ENCODE data around the gene ITSN2.
"Not testable (repeated sequence)": the region's sequence is repeated elsewhere in the genome, so short reads cannot be mapped to it uniquely, and the experiment has no call there.

ITSN2 gene

DNA sequence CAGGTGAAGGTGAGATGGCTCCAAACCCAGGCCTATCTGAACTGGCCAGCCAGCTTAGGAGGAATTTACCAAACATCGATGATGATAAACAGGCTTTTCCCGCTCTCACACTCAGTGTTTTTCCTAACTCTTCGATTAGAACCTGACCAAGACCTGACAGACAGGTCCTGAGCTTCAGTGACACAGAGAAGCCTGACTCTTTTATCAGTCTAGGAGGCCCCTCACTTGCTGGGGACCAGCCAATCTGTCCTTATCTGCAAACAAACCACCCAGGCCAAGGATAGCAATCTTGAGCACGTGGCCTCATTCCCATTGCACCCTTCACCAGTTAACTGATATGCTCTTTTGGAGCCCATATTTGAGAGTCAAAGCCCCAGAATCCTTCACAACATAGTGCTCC, 1.9 kb upstream of the ITSN2 start:
- DNase-seq: no peak

GRCh38 chr2:24360963-24361330, 611 bp upstream of the ITSN2 start:
- no peak for DNase-seq

GRCh38 chr2:24359129-24360049, 947 bp downstream of the ITSN2 start:
- peak in 1 of 2 experiments; percentile 24 for DNase-seq

GRCh38 chr2:24357767-24358166, 2.6 kb downstream of the ITSN2 start:
- DNase-seq: not testable (repeated sequence)

DNA sequence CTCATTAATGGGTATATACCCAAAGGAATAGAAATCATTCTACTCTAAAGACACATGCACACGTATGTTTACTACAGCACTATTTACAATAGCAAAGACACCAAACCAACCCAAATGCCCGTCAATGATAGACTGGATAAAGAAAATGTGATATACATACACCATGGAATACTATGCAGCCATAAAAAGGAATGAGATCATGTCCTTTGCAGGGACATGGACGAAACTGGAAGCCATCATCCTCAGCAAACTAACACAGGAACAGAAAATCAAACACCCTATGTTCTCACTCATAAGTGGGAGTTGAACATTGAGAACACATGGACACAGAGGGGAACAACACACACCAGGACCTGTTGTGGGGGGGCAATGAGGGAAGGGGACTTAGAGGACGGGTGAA, 3.2 kb downstream of the ITSN2 start:
- not testable (repeated sequence) for DNase-seq

DNA sequence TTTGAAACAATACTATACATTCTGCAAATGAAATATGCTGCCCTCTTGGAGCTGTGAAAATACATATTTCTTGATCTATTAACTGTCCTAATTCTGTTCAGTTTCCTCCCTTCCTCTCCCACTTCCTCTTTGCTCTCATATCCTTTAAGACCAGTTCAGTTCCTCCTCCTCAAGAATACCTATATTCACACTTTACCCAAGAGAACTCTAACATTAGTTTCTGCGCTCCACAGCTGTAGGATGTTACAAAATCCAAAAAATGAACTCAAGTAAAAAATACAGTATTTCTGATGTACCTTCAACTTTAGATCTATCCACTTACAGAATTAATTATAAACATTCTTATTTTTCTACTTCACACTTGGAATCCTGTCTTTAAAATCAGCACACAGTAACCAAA, 5.4 kb downstream of the ITSN2 start:
- no peak for DNase-seq

DNA sequence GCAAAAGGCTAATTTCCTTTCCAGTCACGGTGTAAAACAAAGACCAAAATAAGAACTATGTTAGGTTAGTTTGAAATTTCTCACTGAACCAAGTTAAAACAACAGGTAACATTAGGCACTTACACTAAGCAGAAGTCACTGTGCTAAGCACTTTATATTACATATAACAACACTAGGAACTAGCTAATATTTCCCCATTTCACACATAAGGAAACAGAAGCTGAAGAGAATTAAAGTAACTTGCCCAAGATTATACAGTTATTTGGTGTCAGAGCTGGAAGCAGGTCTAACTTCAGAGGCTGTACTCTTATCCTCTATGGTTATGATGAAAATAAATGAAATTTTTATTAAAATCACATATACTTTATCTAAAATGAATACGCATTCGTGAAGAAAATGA, 5.9 kb downstream of the ITSN2 start:
- DNase-seq: no peak

DNA sequence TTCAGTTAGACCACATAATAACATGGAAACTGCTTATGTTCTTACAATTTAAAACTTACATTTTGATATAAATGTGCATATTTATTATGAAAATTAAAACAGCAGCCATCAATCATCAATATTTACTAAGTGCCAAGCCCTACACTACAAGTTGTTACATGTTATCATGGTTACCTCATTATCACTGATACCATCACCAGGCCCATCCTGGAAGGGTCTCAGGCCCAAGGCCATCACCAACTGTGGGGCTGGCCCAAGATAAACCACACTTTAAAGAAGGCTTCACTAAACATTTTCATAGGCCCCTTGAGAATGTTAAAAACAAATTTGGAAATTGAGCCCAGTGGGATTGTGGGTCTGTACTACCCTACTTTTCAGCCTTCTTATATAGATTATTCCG, 6.4 kb downstream of the ITSN2 start:
- DNase-seq: no peak

GRCh38 chr2:24353364-24353763, 7.0 kb downstream of the ITSN2 start:
- no peak for DNase-seq

DNA sequence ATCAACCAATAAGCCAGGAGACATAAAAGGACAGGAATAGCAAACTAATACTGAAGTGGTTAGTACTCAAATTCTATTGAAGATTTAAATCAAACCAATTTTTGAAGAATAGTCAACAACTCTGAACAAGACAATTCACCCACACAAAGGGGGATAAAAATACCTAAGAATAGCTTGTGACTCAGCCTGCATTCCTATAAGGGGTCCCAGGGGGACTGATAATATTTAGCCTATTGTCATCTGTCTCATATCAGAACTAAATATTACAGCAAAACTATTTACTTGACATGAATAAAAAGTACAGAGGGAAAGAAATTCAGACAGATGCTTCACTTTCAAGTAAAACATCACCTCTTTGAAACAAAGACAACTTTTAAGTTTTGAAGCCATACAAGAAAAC, 7.7 kb downstream of the ITSN2 start:
- DNase-seq: no peak

GRCh38 chr2:24351981-24352380, 8.4 kb downstream of the ITSN2 start:
- DNase-seq: no peak

- DNase-seq: no peak
Measured at GRCh38 chr2:24351627-24351938, 8.8 kb downstream of the ITSN2 start.

- DNase-seq: no peak
Measured at GRCh38 chr2:24350826-24351626, 9.3 kb downstream of the ITSN2 start.

DNA sequence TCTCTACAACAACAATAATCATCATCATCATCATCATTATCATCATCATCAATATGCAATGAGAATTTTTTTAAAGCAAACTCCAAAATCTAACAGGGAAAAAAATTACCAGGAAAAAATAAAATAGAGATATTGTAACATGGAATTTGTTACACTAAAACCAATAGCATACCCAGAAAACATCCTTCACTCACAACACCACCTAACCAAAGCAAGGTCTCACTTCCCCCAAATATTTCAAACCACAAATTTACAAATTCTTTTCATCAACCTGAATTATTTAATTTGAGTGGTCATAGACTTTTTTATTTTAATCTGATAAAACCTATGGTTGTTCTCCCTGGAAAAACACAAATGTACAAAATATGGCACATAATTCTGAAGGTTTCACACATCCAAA, 11.2 kb downstream of the ITSN2 start:
- DNase-seq: no peak

DNA sequence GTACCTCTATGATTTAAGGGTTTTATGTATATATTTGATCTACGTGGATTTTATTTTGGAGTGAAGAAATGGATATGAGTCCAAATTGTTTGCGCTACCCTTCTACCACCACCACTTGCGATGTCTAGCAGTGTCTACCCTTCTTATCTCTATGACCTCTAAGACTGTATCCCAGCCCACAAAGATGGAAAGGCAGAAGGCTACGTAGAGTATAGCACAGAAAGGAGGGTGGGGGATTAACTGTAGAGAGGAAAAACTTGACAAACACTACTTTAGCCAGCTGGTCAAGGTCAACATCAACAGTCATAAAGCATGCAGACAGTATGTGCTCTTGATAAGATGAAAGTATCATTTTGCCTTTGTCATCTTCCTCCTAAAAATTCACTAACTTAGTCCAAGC, 14.4 kb downstream of the ITSN2 start:
- no peak for DNase-seq

DNA sequence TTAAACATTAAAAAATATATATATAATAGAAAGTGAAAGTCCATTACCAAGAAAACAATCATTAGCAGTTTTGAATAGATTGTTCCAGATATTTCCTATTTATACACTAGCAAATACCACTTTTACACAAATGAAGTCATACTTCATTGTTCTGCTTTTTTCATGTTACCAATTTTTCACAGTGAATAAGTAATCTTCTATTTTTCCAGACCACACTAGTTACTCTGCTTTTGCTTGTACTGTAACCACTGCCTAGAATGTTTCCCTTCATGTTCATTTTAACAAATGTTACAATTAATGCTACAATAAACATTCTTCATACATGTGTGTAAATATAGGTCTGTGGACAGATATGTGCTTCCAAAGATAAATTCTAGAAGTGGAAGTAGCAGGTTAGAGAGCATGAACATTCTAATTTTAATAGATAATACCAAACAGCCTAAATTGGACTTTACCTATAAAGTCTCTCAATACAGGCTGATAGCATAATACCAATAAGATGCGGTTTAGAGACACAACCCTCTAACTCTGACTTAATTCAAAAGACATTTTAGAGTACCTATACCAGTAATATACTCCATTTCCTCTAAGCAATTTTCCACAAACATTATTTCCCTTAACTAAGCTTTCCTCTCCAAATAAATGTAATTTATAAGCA, 17.0 kb downstream of the ITSN2 start:
- no peak for DNase-seq

DNA sequence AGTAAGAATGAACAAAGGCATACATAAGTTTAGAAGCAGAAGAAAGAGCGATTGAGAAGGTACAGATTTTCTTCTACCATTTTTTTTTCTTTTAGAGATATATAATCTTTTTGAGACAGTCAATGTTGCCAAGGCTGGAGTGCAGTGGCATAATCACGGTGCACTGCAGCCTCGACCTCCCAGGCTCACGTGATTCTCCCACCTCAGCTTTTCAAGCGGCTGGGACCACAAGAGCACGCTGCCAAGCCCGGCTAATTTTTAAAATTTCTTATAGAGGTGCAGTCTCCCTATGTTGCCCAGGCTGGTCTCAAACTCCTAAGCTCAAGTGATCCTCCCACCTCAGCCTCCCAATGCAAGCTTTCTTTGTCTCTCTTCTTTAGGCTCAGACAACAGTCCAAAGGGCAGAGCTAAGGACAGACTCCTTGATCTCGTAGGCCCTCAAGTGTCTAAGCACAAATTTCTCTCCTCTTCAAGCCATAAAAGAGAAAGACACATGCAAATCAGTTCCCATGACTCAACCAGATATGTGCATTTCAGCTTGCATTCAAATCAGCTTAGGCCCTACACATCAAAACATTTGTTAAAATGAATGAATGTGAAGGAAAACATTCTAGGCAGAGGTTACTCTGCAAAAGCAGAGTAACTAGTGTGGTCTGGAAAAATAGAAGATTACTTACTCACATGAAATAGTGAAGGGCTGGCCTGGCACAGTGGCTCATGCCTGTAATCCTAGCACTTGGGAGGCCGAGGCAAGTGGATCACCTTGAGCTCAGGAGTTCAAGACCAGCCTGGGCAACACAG, 18.0 kb downstream of the ITSN2 start:
- DNase-seq: no peak

DNA sequence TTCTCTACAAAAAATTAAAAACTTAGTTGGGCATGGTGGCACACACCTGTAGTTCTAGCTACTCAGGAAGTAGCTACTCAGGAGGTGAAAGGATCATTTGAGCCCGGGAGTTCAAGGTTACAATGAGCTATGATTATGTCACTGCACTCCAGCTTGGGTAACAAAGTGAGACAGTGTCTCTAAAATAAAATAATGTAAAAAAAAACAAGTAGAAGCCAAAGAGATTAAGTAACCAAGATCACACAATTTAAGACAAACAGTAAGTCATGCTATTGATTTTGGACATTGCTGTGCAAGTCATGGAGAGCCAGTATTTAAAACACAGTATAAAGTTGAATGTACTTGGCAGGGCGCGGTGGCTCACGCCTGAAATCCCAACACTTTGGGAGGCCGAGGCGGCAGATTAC, 20.5 kb downstream of the ITSN2 start:
- no peak for DNase-seq

DNA sequence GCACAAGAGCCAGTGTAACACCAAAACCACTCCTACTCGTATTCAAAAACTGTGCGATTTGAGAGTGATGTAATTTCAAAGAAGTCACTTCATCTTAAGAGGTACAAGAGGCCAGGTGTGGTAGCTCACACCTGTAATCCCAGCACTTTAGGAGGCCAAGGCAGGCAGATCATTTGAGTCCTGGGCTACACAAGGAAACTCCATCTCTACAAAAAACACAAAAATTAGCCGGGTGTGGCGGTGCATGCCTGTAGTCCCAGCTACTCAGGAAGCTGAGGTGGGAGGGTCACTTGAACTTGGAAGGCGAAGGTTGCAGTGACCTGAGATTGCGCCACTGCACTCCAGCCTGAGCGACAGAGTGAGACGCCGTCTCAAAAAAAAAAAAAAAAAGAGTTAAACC, 21.2 kb downstream of the ITSN2 start:
- DNase-seq: not testable (repeated sequence)

DNA sequence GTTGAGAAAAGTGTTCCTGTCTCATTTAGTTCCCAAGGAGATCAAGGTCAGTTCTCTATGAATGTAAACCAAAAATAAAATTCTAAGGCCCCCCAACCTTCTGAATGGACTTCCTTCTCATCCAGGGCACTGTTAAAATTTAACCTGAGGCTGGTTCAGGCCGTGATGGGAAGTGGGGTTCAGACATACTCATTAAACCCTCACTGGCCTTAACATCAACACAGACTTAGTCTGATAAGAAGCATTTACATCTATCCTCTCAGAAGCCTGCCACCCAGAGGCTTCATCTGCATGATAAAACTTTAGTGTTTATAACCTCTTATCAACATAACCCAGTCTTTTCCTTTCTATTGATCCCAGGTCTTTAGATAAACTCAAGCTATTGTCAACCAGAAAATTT, 22.4 kb downstream of the ITSN2 start:
- no peak for DNase-seq

DNA sequence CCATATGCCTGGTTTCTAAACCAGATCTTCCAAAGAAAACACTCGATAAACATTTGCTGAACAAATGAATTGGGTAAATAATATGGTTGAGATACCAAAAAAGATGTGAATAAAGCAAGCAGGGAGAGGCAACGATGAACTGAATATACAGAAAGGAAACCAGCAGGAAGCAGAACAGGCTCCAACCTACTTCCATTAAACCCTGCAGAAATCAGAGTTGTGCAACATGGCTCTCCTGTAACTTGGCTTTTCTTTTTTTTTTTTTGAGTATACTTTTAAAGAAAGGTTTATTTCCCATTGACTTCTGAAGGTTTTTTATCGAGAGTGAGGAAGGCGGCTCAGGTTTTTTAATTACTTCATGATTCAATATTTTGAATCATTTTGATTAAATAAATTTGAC, 23.5 kb downstream of the ITSN2 start:
- DNase-seq: no peak

- no peak for DNase-seq
Measured at GRCh38 chr2:24334245-24334633, 26.1 kb downstream of the ITSN2 start.

Data from SHP77 (cell line).